GM23338 (cell line): ENCODE measurements around the gene STK31. TPM values are rescaled to one million over a fixed set of nuclear protein-coding genes. Genes with fewer than 3 reads are reported as not detected.

ENCODE experiments used
- ATAC-seq: fragments of 200-7000 bp; cut with Tn5 transposase; 3 replicates; pipeline ENCODE4 v1.9.1; 2020
- DNase-seq: peaks from one replicate; pipeline ENCODE4 v3.0.0-alpha.2; 2015; ENCODE audit warnings: low spot score
- H2AFZ ChIP-seq: fragments of 200-600 bp; sonication (generic); 2 replicates; pipeline ENCODE4 v1.8.0; 2016; ENCODE audit warnings: antibody characterized with exemption, mild to moderate bottlenecking, moderate library complexity
- H3F3A ChIP-seq: fragments of 200-600 bp; sonication (generic); replicated peaks from 2 replicates; pipeline ENCODE4 v1.8.0; 2017; ENCODE audit warnings: antibody characterized with exemption, mixed run types, low read depth
- H3K27ac ChIP-seq: fragments of 200-600 bp; sonication (generic); 2 replicates; pipeline ENCODE4 v1.6.1; 2016; ENCODE audit warnings: low read depth
- H3K27me3 ChIP-seq: fragments of 200-600 bp; sonication (generic); 2 replicates; pipeline ENCODE4 v1.8.0; 2016; ENCODE audit warnings: mild to moderate bottlenecking, mixed run types, moderate library complexity; ENCODE audit not compliant: insufficient read depth
- H3K36me3 ChIP-seq: fragments of 200-600 bp; sonication (generic); 2 replicates; pipeline ENCODE4 v1.8.0; 2016; ENCODE audit warnings: mild to moderate bottlenecking; ENCODE audit not compliant: insufficient read depth
- H3K4me1 ChIP-seq: fragments of 200-600 bp; sonication (generic); 2 replicates; pipeline ENCODE4 v1.8.0; 2016; ENCODE audit warnings: mild to moderate bottlenecking, moderate library complexity; ENCODE audit not compliant: insufficient read depth
- H3K4me2 ChIP-seq: fragments of 200-600 bp; sonication (generic); 2 replicates; pipeline ENCODE4 v1.7.1; 2017; ENCODE audit warnings: mixed run types
- H3K4me3 ChIP-seq: fragments of 200-600 bp; sonication (generic); 2 replicates; pipeline ENCODE4 v1.6.1; 2016; ENCODE audit warnings: mixed run types
- H3K79me2 ChIP-seq: fragments of 200-600 bp; sonication (generic); replicated peaks from 2 replicates; pipeline ENCODE4 v1.8.0; 2017; ENCODE audit warnings: mild to moderate bottlenecking; ENCODE audit not compliant: insufficient read depth
- H3K9me2 ChIP-seq: fragments of 200-600 bp; sonication (generic); 2 replicates; pipeline ENCODE4 v1.8.0; 2017; ENCODE audit not compliant: insufficient read depth
- H4K20me1 ChIP-seq: fragments of 200-600 bp; sonication (generic); replicated peaks from 2 replicates; pipeline ENCODE4 v1.8.0; 2017; ENCODE audit warnings: mild to moderate bottlenecking; ENCODE audit not compliant: insufficient read depth
- H3K27ac Mint-ChIP-seq: 2 replicates; pipeline ENCODE4 v1.8.0; 2020; ENCODE audit warnings: inconsistent platforms, mild to moderate bottlenecking, moderate library complexity, mixed read lengths
- H3K27me3 Mint-ChIP-seq: 3 replicates; pipeline ENCODE4 v1.8.0; 2022; ENCODE audit warnings: low read depth, mild to moderate bottlenecking, moderate library complexity, mixed read lengths, inconsistent platforms; ENCODE audit not compliant: insufficient read depth, poor library complexity
- H3K36me3 Mint-ChIP-seq: 3 replicates; pipeline ENCODE4 v1.8.0; 2021; ENCODE audit warnings: low read depth, mild to moderate bottlenecking, inconsistent platforms, moderate library complexity, mixed read lengths
- H3K4me1 Mint-ChIP-seq: 3 replicates; pipeline ENCODE4 v1.8.0; 2020; ENCODE audit warnings: mild to moderate bottlenecking, inconsistent platforms, mixed read lengths
- H3K4me3 Mint-ChIP-seq: 3 replicates; pipeline ENCODE4 v1.8.0; 2021; ENCODE audit warnings: moderate library complexity, mild to moderate bottlenecking, inconsistent platforms, mixed read lengths
- H3K9me3 Mint-ChIP-seq: 3 replicates; pipeline ENCODE4 v1.8.0; 2020; ENCODE audit warnings: moderate library complexity, mild to moderate bottlenecking, inconsistent platforms, mixed read lengths
- CREB1 ChIP-seq: fragments of 250-450 bp; sonication (Bioruptor Pico); IDR thresholded peaks from 2 replicates; pipeline ENCODE4 v1.5.0; 2020; ENCODE audit warnings: low read depth, mild to moderate bottlenecking, moderate library complexity
- EZH2 ChIP-seq: fragments of 200-600 bp; sonication (generic); IDR thresholded peaks from one replicate; pipeline ENCODE4 v1.8.0; 2017; ENCODE audit warnings: antibody characterized with exemption, mild to moderate bottlenecking, low read depth; ENCODE audit not compliant: unreplicated experiment
- EZH2phosphoT487 ChIP-seq: fragments of 200-600 bp; sonication (generic); IDR thresholded peaks from one replicate; pipeline ENCODE4 v1.8.1; 2018; ENCODE audit warnings: antibody characterized with exemption; ENCODE audit not compliant: unreplicated experiment
- JUNB ChIP-seq: IDR thresholded peaks from one replicate; pipeline ENCODE4 v1.6.1; 2016; ENCODE audit warnings: antibody characterized with exemption; ENCODE audit not compliant: unreplicated experiment
- NANOG ChIP-seq: IDR thresholded peaks from 2 replicates; pipeline ENCODE4 v1.6.1; 2016; ENCODE audit warnings: antibody characterized with exemption, borderline replicate concordance
- POLR2AphosphoS5 ChIP-seq: IDR thresholded peaks from 2 replicates; pipeline ENCODE4 v1.6.1; 2016; ENCODE audit warnings: antibody characterized with exemption, low read depth
- STAT1 ChIP-seq: IDR thresholded peaks from one replicate; pipeline ENCODE4 v1.6.1; 2016; ENCODE audit warnings: antibody characterized with exemption; ENCODE audit not compliant: unreplicated experiment
- ZNF114 ChIP-seq: fragments of 250-450 bp; sonication (Bioruptor Pico); IDR thresholded peaks from 2 replicates; pipeline ENCODE4 v1.5.0; 2020; ENCODE audit warnings: mild to moderate bottlenecking, moderate library complexity
- ZNF331 ChIP-seq: fragments of 250-450 bp; sonication (Bioruptor Pico); IDR thresholded peaks from 2 replicates; pipeline ENCODE4 v1.5.0; 2020; ENCODE audit warnings: low read depth, mild to moderate bottlenecking, moderate library complexity
- polyA plus RNA-seq: library from polyadenylated mRNA; unstranded; fragments of >200 nt; fragmentation: Nextera tagmentation; extraction: Ambion mirVana; gene quantifications from 2 replicates; pipeline ENCODE4 v1.2.1, GENCODE V29; 2016
- total RNA-seq: library from RNA; depleted of rRNA; stranded (reverse); fragments of >200 nt; shearing (Covaris generic); gene quantifications from 2 replicates; pipeline ENCODE4 v1.2.3, GENCODE V29; 2014
- TF ChIP-seq, protein P1 (sequence below), 2 experiments: fragments of 200-600 bp in 1 of 2; sonication (generic) in 1 of 2; conservative IDR thresholded peaks; 2 replicates each; pipeline versions ENCODE4 v1.5.1 to v1.6.1; 2016 to 2017; ENCODE audit warnings: antibody characterized with exemption in 2 of 2, low read depth in 2 of 2, mild to moderate bottlenecking in 2 of 2, moderate library complexity in 1 of 2
- TF ChIP-seq, protein P2 (sequence below): IDR thresholded peaks from 2 replicates; pipeline ENCODE4 v1.6.1; 2016; ENCODE audit warnings: antibody characterized with exemption
- TF ChIP-seq, protein P3 (sequence below): IDR thresholded peaks from one replicate; pipeline ENCODE4 v1.6.1; 2018; ENCODE audit warnings: antibody characterized with exemption; ENCODE audit not compliant: unreplicated experiment
- TF ChIP-seq, protein P4 (sequence below): fragments of 250-450 bp; sonication (Bioruptor Pico); IDR thresholded peaks from 2 replicates; pipeline ENCODE4 v1.5.0; 2020; ENCODE audit warnings: mild to moderate bottlenecking, moderate library complexity

Gene STK31
- total and polyA plus RNA-seq, 2 experiments from 2014 or later = 0.31 to 0.55 TPM

DNA sequence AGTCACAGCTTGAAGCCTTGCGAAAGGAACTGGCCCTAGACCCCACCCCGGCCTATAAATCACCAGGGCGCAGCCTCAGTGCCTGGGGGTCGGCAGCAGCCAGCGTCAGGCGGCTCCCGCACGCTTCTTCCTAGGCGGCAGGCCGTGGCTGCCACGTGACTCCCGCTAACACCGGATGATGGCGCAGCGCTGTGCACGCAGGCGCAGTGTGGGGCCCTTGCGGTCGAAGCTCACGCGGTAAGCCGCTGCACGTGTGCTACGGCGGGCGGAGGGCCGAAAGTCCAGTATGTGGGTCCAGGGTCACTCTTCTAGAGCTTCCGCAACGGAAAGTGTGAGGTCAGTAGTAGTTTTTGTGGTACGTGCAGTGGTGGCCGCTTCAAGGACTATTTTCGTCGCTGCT is at the start of gene STK31 (continued):
- TF ChIP-seq ZNF331 (CRISPR knock-in tag) (no peak), JUNB (no peak)

DNA sequence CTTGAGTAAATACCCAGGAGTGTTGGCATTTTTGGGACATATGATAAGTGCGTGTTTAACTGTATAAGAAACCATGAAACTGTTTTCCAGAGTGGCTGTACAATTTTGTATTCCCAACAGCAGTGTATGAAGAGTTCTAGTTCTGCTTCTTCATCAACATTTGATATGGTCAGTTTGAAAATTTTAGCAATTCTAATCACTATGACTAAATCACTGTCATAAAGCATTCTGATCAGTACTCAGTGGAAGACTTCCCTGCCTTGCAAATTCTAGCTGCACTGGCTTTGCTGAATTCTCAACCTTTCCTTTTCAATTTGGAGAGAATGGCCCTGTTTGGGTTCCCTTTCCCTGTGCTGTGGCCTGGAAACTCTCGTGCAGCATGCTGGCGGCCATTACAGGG is 48.6 kb upstream of the STK31 start:
- H3K4me3 Mint-ChIP-seq = peak overlapping the region; percentile 26; the same call in 1 of the 3 replicates
- peaks cover 4% of the 10 kb centered on the region for H3K27me3 Mint-ChIP-seq
- peaks cover 32% of the 10 kb centered on the region for H3K9me3 Mint-ChIP-seq
- no peaks in the 10 kb centered on the region for H3K27me3 ChIP-seq
- H3K4me2 ChIP-seq = no peak overlapping the region
- no peaks in the 10 kb centered on the region for H3K79me2 ChIP-seq
- H3K27ac Mint-ChIP-seq = peak overlapping the region; percentile 94
- H3K4me1 ChIP-seq = peaks cover 18% of the 10 kb centered on the region
- DNase-seq = no peak
- no peak overlapping the region for H2AFZ ChIP-seq
- H3F3A ChIP-seq = no peaks in the 10 kb centered on the region
- H3K4me3 ChIP-seq = no peak overlapping the region
- peaks cover 8% of the 10 kb centered on the region; the same call in 1 of the 2 replicates for H3K36me3 ChIP-seq
- peaks cover 24% of the 10 kb centered on the region for H3K36me3 Mint-ChIP-seq
- peaks cover 14% of the 10 kb centered on the region; the same call in 1 of the 2 replicates for H3K9me2 ChIP-seq
- TF ChIP-seq POLR2AphosphoS5 (no peak), EZH2phosphoT487 (no peak), JUNB (no peak), STAT1 (no peak), ZNF114 (CRISPR knock-in tag) (no peak), EZH2 (no peak), CREB1 (CRISPR knock-in tag) (no peak), NANOG (no peak), ZNF331 (CRISPR knock-in tag) (no peak)
- TF ChIP-seq, protein P1, sequence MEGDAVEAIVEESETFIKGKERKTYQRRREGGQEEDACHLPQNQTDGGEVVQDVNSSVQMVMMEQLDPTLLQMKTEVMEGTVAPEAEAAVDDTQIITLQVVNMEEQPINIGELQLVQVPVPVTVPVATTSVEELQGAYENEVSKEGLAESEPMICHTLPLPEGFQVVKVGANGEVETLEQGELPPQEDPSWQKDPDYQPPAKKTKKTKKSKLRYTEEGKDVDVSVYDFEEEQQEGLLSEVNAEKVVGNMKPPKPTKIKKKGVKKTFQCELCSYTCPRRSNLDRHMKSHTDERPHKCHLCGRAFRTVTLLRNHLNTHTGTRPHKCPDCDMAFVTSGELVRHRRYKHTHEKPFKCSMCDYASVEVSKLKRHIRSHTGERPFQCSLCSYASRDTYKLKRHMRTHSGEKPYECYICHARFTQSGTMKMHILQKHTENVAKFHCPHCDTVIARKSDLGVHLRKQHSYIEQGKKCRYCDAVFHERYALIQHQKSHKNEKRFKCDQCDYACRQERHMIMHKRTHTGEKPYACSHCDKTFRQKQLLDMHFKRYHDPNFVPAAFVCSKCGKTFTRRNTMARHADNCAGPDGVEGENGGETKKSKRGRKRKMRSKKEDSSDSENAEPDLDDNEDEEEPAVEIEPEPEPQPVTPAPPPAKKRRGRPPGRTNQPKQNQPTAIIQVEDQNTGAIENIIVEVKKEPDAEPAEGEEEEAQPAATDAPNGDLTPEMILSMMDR (conservative IDR thresholded peaks at IDR 0.05; ENCODE audit: low read depth in 2 of 2) = no peak
- TF ChIP-seq, protein P2, sequence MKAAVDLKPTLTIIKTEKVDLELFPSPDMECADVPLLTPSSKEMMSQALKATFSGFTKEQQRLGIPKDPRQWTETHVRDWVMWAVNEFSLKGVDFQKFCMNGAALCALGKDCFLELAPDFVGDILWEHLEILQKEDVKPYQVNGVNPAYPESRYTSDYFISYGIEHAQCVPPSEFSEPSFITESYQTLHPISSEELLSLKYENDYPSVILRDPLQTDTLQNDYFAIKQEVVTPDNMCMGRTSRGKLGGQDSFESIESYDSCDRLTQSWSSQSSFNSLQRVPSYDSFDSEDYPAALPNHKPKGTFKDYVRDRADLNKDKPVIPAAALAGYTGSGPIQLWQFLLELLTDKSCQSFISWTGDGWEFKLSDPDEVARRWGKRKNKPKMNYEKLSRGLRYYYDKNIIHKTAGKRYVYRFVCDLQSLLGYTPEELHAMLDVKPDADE = no peak
- TF ChIP-seq, protein P3, sequence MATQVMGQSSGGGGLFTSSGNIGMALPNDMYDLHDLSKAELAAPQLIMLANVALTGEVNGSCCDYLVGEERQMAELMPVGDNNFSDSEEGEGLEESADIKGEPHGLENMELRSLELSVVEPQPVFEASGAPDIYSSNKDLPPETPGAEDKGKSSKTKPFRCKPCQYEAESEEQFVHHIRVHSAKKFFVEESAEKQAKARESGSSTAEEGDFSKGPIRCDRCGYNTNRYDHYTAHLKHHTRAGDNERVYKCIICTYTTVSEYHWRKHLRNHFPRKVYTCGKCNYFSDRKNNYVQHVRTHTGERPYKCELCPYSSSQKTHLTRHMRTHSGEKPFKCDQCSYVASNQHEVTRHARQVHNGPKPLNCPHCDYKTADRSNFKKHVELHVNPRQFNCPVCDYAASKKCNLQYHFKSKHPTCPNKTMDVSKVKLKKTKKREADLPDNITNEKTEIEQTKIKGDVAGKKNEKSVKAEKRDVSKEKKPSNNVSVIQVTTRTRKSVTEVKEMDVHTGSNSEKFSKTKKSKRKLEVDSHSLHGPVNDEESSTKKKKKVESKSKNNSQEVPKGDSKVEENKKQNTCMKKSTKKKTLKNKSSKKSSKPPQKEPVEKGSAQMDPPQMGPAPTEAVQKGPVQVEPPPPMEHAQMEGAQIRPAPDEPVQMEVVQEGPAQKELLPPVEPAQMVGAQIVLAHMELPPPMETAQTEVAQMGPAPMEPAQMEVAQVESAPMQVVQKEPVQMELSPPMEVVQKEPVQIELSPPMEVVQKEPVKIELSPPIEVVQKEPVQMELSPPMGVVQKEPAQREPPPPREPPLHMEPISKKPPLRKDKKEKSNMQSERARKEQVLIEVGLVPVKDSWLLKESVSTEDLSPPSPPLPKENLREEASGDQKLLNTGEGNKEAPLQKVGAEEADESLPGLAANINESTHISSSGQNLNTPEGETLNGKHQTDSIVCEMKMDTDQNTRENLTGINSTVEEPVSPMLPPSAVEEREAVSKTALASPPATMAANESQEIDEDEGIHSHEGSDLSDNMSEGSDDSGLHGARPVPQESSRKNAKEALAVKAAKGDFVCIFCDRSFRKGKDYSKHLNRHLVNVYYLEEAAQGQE = no peak
- TF ChIP-seq, protein P4, sequence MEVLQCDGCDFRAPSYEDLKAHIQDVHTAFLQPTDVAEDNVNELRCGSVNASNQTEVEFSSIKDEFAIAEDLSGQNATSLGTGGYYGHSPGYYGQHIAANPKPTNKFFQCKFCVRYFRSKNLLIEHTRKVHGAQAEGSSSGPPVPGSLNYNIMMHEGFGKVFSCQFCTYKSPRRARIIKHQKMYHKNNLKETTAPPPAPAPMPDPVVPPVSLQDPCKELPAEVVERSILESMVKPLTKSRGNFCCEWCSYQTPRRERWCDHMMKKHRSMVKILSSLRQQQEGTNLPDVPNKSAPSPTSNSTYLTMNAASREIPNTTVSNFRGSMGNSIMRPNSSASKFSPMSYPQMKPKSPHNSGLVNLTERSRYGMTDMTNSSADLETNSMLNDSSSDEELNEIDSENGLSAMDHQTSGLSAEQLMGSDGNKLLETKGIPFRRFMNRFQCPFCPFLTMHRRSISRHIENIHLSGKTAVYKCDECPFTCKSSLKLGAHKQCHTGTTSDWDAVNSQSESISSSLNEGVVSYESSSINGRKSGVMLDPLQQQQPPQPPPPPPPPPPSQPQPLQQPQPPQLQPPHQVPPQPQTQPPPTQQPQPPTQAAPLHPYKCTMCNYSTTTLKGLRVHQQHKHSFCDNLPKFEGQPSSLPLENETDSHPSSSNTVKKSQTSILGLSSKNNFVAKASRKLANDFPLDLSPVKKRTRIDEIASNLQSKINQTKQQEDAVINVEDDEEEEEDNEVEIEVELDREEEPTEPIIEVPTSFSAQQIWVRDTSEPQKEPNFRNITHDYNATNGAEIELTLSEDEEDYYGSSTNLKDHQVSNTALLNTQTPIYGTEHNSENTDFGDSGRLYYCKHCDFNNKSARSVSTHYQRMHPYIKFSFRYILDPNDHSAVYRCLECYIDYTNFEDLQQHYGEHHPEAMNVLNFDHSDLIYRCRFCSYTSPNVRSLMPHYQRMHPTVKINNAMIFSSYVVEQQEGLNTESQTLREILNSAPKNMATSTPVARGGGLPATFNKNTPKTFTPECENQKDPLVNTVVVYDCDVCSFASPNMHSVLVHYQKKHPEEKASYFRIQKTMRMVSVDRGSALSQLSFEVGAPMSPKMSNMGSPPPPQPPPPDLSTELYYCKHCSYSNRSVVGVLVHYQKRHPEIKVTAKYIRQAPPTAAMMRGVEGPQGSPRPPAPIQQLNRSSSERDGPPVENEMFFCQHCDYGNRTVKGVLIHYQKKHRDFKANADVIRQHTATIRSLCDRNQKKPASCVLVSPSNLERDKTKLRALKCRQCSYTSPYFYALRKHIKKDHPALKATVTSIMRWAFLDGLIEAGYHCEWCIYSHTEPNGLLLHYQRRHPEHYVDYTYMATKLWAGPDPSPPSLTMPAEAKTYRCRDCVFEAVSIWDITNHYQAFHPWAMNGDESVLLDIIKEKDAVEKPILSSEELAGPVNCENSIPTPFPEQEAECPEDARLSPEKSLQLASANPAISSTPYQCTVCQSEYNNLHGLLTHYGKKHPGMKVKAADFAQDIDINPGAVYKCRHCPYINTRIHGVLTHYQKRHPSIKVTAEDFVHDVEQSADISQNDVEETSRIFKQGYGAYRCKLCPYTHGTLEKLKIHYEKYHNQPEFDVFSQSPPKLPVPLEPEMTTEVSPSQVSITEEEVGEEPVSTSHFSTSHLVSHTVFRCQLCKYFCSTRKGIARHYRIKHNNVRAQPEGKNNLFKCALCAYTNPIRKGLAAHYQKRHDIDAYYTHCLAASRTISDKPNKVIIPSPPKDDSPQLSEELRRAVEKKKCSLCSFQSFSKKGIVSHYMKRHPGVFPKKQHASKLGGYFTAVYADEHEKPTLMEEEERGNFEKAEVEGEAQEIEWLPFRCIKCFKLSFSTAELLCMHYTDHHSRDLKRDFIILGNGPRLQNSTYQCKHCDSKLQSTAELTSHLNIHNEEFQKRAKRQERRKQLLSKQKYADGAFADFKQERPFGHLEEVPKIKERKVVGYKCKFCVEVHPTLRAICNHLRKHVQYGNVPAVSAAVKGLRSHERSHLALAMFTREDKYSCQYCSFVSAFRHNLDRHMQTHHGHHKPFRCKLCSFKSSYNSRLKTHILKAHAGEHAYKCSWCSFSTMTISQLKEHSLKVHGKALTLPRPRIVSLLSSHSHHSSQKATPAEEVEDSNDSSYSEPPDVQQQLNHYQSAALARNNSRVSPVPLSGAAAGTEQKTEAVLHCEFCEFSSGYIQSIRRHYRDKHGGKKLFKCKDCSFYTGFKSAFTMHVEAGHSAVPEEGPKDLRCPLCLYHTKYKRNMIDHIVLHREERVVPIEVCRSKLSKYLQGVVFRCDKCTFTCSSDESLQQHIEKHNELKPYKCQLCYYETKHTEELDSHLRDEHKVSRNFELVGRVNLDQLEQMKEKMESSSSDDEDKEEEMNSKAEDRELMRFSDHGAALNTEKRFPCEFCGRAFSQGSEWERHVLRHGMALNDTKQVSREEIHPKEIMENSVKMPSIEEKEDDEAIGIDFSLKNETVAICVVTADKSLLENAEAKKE (CRISPR knock-in tag) = no peak
- peak overlapping the region; percentile 81 for H3K27ac ChIP-seq
- H3K4me1 Mint-ChIP-seq = peaks cover 25% of the 10 kb centered on the region
- no peaks in the 10 kb centered on the region for H4K20me1 ChIP-seq
- ATAC-seq = no peak
